Endothelial cell (in vitro differentiated cells): ENCODE data around the gene CYP2U1. TPM values are rescaled to one million over a fixed set of nuclear protein-coding genes. Genes with fewer than 3 reads are reported as not detected.
A peak's percentile ranks its signal among the peaks of the same experiment; 100 is the strongest.

Experiments
- DNase-seq: peaks from one replicate; pipeline ENCODE4 v3.0.0; 2021; ENCODE audit warnings: low spot score
- H3K27ac Mint-ChIP-seq: one replicate; pipeline ENCODE4 v1.8.0; 2021; ENCODE audit warnings: mixed read lengths, inconsistent platforms; ENCODE audit not compliant: unreplicated experiment
- H3K27me3 Mint-ChIP-seq: one replicate; pipeline ENCODE4 v1.8.0; 2021; ENCODE audit warnings: mild to moderate bottlenecking, moderate library complexity, mixed read lengths, inconsistent platforms; ENCODE audit not compliant: unreplicated experiment
- H3K36me3 Mint-ChIP-seq: one replicate; pipeline ENCODE4 v1.8.0; 2021; ENCODE audit warnings: mild to moderate bottlenecking, low read depth, mixed read lengths, inconsistent platforms; ENCODE audit not compliant: unreplicated experiment
- H3K4me1 Mint-ChIP-seq: one replicate; pipeline ENCODE4 v1.8.0; 2021; ENCODE audit warnings: mild to moderate bottlenecking, mixed read lengths, inconsistent platforms; ENCODE audit not compliant: unreplicated experiment
- H3K4me3 Mint-ChIP-seq: one replicate; pipeline ENCODE4 v1.8.0; 2021; ENCODE audit warnings: mild to moderate bottlenecking, mixed read lengths, inconsistent platforms; ENCODE audit not compliant: unreplicated experiment
- H3K9me3 Mint-ChIP-seq: one replicate; pipeline ENCODE4 v1.8.0; 2021; ENCODE audit warnings: mixed read lengths, inconsistent platforms; ENCODE audit not compliant: unreplicated experiment
- CTCF ChIP-seq: fragments of 200-600 bp; sonication (generic); IDR thresholded peaks from one replicate; pipeline ENCODE4 v1.5.0; 2021; ENCODE audit warnings: antibody characterized with exemption; ENCODE audit not compliant: unreplicated experiment
- long read RNA-seq: library from polyadenylated mRNA; unstranded; transcript quantifications from one replicate; pipeline ENCODE4 v2.0.0, GENCODE V29; 2020; ENCODE audit not compliant: unreplicated experiment
- total RNA-seq: library from RNA; stranded (reverse); fragmentation: NEBNext Ultra II Directional; extraction: Animal tissue kit (Norgen Biotek cat#: 25700); gene quantifications from one replicate; pipeline ENCODE4 v1.2.1, GENCODE V29; 2021; ENCODE audit not compliant: unreplicated experiment

CYP2U1 gene
- total RNA-seq = 3.1 TPM
- long read RNA-seq, full-length matches to known transcripts = 1 of 2 reads
- long read RNA-seq, partial matches to known transcripts = 0 of 2 reads
- long read RNA-seq, other reads (novel, unspliced or antisense) = 1 of 2 reads

- no peaks in the 10 kb centered on the region for H3K36me3 Mint-ChIP-seq
- peaks cover 8% of the 10 kb centered on the region for H3K27me3 Mint-ChIP-seq
- TF ChIP-seq CTCF = no peak
- H3K27ac Mint-ChIP-seq = no peak within 1 kb of the TSS
- peak; percentile 78 for DNase-seq
- peaks cover 4% of the 10 kb centered on the region for H3K4me1 Mint-ChIP-seq
- peak within 1 kb of the TSS; percentile 90 for H3K4me3 Mint-ChIP-seq
- H3K9me3 Mint-ChIP-seq = no peaks in the 10 kb centered on the region
Measured at GRCh38 chr4:107930821-107931774, at the start of gene CYP2U1. Gene CYP2U1 (plus strand): TSS chr4:107931549. CDS start chr4:107931644, 95 bp downstream.

- TF ChIP-seq CTCF = no peak
- H3K4me1 Mint-ChIP-seq = no peaks in the 10 kb centered on the region
- no peak for DNase-seq
- H3K27ac Mint-ChIP-seq = no peak overlapping the region
- H3K36me3 Mint-ChIP-seq = no peaks in the 10 kb centered on the region
- H3K9me3 Mint-ChIP-seq = peaks cover under 1% of the 10 kb centered on the region
- H3K4me3 Mint-ChIP-seq = no peak overlapping the region
- peaks cover 1% of the 10 kb centered on the region for H3K27me3 Mint-ChIP-seq
Measured at GRCh38 chr4:107885865-107886264, 45.5 kb upstream of the CYP2U1 start.

- no peaks in the 10 kb centered on the region for H3K4me1 Mint-ChIP-seq
- peaks cover 9% of the 10 kb centered on the region for H3K9me3 Mint-ChIP-seq
- H3K4me3 Mint-ChIP-seq = no peak overlapping the region
- peaks cover 3% of the 10 kb centered on the region for H3K27me3 Mint-ChIP-seq
- H3K36me3 Mint-ChIP-seq = no peaks in the 10 kb centered on the region
- TF ChIP-seq CTCF = no peak
- no peak for DNase-seq
- no peak overlapping the region for H3K27ac Mint-ChIP-seq
Measured at GRCh38 chr4:107888237-107888636, 43.1 kb upstream of the CYP2U1 start.

- H3K4me1 Mint-ChIP-seq = no peaks in the 10 kb centered on the region
- DNase-seq = no peak
- no peak overlapping the region for H3K27ac Mint-ChIP-seq
- no peak for TF ChIP-seq CTCF
- H3K4me3 Mint-ChIP-seq = no peak overlapping the region
- H3K36me3 Mint-ChIP-seq = no peaks in the 10 kb centered on the region
- peaks cover 2% of the 10 kb centered on the region for H3K27me3 Mint-ChIP-seq
- peaks cover 10% of the 10 kb centered on the region for H3K9me3 Mint-ChIP-seq
Measured at GRCh38 chr4:107890779-107891178, 40.6 kb upstream of the CYP2U1 start.

- Mint-ChIP-seq H3K4me1 (no peaks in the 10 kb centered on the region), H3K36me3 (no peaks in the 10 kb centered on the region), H3K4me3 (no peak overlapping the region), H3K27me3 (peaks cover 2% of the 10 kb centered on the region), H3K9me3 (peaks cover 10% of the 10 kb centered on the region), H3K27ac (no peak overlapping the region)
- DNase-seq = no peak
- TF ChIP-seq CTCF = no peak
Measured at GRCh38 chr4:107891299-107891698, 40.0 kb upstream of the CYP2U1 start.
